ENCODE data around the gene ZNF343.
"Not testable (repeated sequence)": the region's sequence is repeated elsewhere in the genome, so short reads cannot be mapped to it uniquely, and the experiment has no call there.

Gene ZNF343

GRCh38 chr20:2536560-2536986, 27.9 kb upstream of the ZNF343 start, which contains the start of gene TMC2:
TMC2 (plus strand) TSS chr20:2536573; CDS start chr20:2536622, 49 bp downstream.
- Histone ChIP-seq H3K4me1 (no peaks in the 10 kb centered on the region), H3K27me3 (no peaks in the 10 kb centered on the region), H3K4me2 (no peak within 1 kb of the TSS)

GRCh38 chr20:2535711-2536559, 27.2 kb upstream of the ZNF343 start:
- Histone ChIP-seq H3K36me3 (no peaks in the 10 kb centered on the region), H3K27me3 (no peaks in the 10 kb centered on the region), H3K9ac (0 out of 2 replicates have a peak overlapping the region, but pooled peaks have one; percentile 12), H3K9me3 (no peaks in the 10 kb centered on the region), H3K4me2 (no peak overlapping the region), H4K20me1 (no peaks in the 10 kb centered on the region), H3K27ac (no peak overlapping the region), H3K4me1 (no peaks in the 10 kb centered on the region), H3K4me3 (no peak overlapping the region)
- TF ChIP-seq Cebpa-rat (IDR thresholded peaks at IDR 0.05) = no peak

More at GRCh38 chr20:2536560-2536986, 27.9 kb upstream of the ZNF343 start, which contains the start of gene TMC2:
- Histone ChIP-seq H3K27ac (no peak within 1 kb of the TSS), H3K4me3 (no peak within 1 kb of the TSS), H4K20me1 (no peaks in the 10 kb centered on the region), H3K36me3 (no peaks in the 10 kb centered on the region), H3K9me3 (no peaks in the 10 kb centered on the region), H3K9ac (0 out of 2 replicates have a peak within 1 kb of the TSS, but pooled peaks have one; percentile 12)
- TF ChIP-seq Cebpa-rat (IDR thresholded peaks at IDR 0.05) = no peak

DNA sequence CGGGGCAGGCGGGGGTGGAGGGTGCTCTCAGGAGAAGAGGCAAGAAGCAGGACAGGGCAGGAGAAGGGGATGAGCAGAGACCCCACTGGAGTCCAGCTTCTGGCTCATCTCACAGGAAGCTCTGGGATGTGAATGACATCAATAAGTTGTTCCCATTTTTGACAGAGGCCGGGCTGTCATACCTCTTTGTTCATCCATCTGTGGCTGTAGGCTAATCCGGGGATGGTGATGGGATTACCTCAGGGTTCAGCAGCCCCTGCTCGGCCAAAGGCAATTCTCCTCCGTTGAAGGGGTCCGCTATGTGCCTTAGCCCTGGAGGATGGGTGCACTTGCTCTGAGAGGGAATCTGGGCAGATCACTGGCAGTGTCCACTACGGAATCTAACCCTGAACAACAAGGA, 24.4 kb upstream of the ZNF343 start:
- Histone ChIP-seq H3K36me3 (no peaks in the 10 kb centered on the region), H3K4me1 (peaks cover 9% of the 10 kb centered on the region), H3K27me3 (no peaks in the 10 kb centered on the region), H3K9ac (no peak overlapping the region), H3K9me3 (no peaks in the 10 kb centered on the region), H3K4me3 (no peak overlapping the region), H3K27ac (no peak overlapping the region), H4K20me1 (no peaks in the 10 kb centered on the region), H3K4me2 (no peak overlapping the region)
- no peak for TF ChIP-seq Cebpa-rat (IDR thresholded peaks at IDR 0.05)

- H3K27ac ChIP-seq = no peak overlapping the region
- TF ChIP-seq Cebpa-rat (IDR thresholded peaks at IDR 0.05) = no peak
These were observed 20.1 kb upstream of the ZNF343 start for GRCh38 chr20:2528671-2529271.

DNA sequence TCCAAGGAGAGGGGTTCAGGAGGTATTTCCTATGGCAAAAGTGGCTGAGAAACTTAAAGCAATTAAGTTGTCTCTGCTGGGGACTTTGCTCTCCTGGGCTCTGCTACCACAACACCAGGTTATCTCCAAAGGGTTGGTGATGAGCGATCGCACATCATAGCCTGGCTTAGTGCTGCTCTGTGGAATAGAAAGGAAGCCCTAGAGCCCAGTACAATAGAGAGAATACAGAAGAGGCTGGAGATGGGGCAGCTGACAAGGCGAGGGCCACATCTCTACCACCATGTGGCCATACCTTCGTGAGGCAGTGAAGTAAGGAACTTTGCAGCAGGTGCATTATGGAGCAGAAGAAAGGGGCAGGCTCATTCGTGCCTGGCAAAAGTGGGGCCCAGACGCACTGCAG, 19.0 kb upstream of the ZNF343 start:
- H3K27ac ChIP-seq = no peak overlapping the region
- H3K36me3 ChIP-seq = no peaks in the 10 kb centered on the region
- H4K20me1 ChIP-seq = no peaks in the 10 kb centered on the region
- H3K9ac ChIP-seq = no peak overlapping the region
- TF ChIP-seq Cebpa-rat (IDR thresholded peaks at IDR 0.05) = no peak
- peaks cover 22% of the 10 kb centered on the region for H3K4me1 ChIP-seq
- H3K4me3 ChIP-seq = no peak overlapping the region
- H3K27me3 ChIP-seq = no peaks in the 10 kb centered on the region
- H3K4me2 ChIP-seq = no peak overlapping the region
- H3K9me3 ChIP-seq = no peaks in the 10 kb centered on the region

More at GRCh38 chr20:2528671-2529271, 20.1 kb upstream of the ZNF343 start:
- Histone ChIP-seq H3K4me2 (no peak overlapping the region), H3K9ac (no peak overlapping the region), H3K9me3 (no peaks in the 10 kb centered on the region), H3K27me3 (no peaks in the 10 kb centered on the region), H3K4me3 (no peak overlapping the region), H3K4me1 (peaks cover 21% of the 10 kb centered on the region), H3K36me3 (no peaks in the 10 kb centered on the region), H4K20me1 (no peaks in the 10 kb centered on the region)

DNA sequence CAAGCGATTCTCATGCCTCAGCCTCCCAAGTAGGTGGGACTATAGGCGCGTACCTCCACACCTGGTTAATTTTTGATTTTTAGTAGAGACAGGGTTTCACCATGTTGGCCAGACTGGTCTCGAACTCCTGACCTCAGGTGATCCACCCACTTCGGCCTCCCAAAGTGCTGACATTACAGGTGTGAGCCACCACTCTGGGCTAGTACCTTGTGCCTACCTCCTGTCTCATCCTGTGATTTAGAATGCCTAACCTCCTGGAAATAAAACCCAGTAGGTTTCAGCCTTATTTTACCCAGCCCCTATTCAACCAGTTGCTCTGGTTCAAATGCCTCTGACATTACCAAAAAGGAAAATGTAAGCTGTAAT, 17.5 kb upstream of the ZNF343 start:
- H3K36me3 ChIP-seq, H3K27me3 ChIP-seq, H3K9me3 ChIP-seq, H4K20me1 ChIP-seq, H3K4me2 ChIP-seq, H3K27ac ChIP-seq, H3K4me3 ChIP-seq, H3K9ac ChIP-seq: not testable (repeated sequence)
- H3K4me1 ChIP-seq = peaks cover 22% of the 10 kb centered on the region

DNA sequence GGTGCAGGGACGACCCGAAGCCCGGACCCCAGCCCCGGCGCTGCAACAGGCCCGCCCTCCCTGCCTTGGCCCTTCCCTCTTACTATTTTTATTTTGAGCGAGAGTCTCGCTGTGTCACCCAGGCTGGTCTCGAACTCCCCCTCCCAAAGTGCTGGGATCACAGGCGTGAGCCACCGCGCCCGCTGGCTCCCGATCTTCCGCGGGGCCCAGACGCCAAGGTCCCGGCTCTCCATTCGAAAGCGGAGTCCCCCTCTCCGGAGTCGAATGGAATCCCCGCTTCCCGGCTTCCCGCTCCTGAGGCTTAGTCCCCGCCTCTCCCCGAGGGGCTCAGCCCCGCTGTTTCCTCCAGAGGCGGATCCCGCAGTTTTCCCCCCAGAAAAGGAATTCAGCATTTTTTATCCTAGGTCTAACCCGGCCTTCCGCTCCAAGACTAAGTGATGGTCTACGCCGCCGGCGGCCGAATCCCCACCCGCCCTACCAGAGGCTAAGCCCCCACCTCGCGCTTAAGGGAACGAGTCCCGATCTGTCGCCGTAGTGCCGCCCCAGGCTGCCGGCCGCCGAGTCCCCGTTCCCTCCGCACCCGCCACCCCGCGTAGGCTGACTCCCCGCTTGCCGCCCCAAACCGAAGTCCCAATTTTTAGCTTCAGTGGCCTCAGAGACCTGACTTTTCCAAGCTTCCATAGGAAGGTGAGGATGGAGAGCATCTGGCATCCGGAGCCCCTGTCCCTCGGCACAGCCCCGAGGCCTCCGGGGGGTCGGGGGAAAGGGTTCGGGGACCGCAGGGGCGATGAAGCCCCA, 16.2 kb upstream of the ZNF343 start:
- Histone ChIP-seq H3K4me2 (peak overlapping the region; percentile 94), H3K9ac (peak overlapping the region; percentile 88), H3K36me3 (no peaks in the 10 kb centered on the region), H3K9me3 (no peaks in the 10 kb centered on the region), H3K4me3 (peak overlapping the region; percentile 91), H3K4me1 (peaks cover 13% of the 10 kb centered on the region), H3K27ac (peak overlapping the region; percentile 85), H4K20me1 (no peaks in the 10 kb centered on the region), H3K27me3 (no peaks in the 10 kb centered on the region)
- TF ChIP-seq Cebpa-rat (IDR thresholded peaks at IDR 0.05) = no peak

DNA sequence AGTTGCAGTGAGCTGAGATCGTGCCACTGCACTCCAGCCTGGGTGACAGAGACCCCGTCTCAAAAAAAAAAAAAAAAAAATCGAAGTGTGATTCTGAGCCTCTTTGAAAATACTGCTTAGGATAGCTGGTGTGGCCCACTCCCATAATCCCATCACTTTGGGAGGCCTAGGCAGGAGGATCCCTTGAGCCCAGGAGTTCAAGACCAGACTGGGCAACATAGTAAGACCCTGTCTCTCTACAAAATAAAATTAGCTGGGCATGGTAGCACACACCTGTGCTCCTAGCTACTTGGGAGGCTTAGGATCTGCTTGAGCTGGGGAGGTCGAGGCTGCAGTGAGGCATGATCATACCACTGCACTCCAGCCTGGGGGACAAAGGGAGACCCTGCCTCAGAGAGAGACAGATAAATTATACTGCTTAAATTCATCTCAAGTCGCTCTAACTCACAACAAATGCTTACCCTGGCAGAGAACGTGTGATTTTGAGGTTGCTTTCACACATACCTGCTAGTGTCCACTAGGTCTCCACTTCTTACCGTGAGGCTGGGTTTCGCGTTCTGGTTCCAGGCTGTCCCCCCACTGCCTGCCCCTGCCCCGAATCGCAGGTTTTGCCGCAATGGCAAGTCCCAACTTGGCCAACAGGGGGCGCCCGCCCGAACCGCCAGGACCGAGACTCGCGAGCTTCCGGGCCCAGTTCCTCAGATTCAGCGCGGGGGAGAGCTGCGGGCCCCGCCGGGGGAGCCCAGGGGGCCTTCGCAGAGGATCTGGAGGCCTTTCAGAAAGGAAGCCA, 15.4 kb upstream of the ZNF343 start:
- peak overlapping the region; percentile 91 for H3K4me3 ChIP-seq
- peaks cover 17% of the 10 kb centered on the region for H3K4me1 ChIP-seq
- TF ChIP-seq Cebpa-rat (IDR thresholded peaks at IDR 0.05) = no peak
- H3K9me3 ChIP-seq = no peaks in the 10 kb centered on the region
- H3K36me3 ChIP-seq = no peaks in the 10 kb centered on the region
- no peaks in the 10 kb centered on the region for H3K27me3 ChIP-seq
- peak overlapping the region; percentile 85 for H3K27ac ChIP-seq
- H3K4me2 ChIP-seq = peak overlapping the region; percentile 94
- H3K9ac ChIP-seq = peak overlapping the region; percentile 88
- no peaks in the 10 kb centered on the region for H4K20me1 ChIP-seq

DNA sequence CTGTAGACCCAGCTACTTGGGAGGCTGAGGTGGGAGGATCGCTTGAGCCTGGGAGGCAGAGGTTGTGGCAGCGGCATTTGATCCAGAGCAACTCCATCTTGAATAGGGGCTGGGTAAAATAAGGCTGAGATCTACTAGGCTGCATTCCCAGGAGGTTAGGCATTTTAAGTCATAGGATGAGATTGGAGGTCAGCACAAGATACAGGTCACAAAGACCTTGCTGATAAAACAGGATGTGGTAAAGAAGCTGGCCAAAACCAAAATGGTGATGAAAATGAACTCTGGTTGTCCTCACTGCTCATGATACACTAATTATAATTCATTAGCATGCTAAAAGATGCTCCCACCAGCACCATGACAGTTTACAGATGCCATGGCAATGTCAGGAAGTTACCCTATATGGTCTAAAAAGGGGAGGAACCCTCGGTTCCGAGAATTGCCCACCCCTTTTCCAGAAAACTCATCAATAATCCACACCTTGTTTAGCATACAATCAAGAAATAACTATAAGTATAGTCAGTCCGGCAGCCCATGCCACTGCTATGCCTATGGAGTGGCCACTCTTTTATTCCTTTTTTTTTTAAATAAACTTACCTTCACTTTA, 14.2 kb upstream of the ZNF343 start:
- H4K20me1 ChIP-seq, H3K4me3 ChIP-seq, H3K9ac ChIP-seq, H3K27ac ChIP-seq, H3K27me3 ChIP-seq, H3K4me2 ChIP-seq, H3K36me3 ChIP-seq, H3K9me3 ChIP-seq: not testable (repeated sequence)
- H3K4me1 ChIP-seq = peaks cover 21% of the 10 kb centered on the region
